HG03571 (cell line): ENCODE results near the gene GASK1A.
"Not testable (repeated sequence)": the region's sequence is repeated elsewhere in the genome, so short reads cannot be mapped to it uniquely, and the experiment has no call there.

Source experiments
- ATAC-seq: cut with Tn5 transposase; IDR thresholded peaks from one replicate; pipeline ENCODE4 v1.9.1; 2021; ENCODE audit not compliant: unreplicated experiment

GASK1A gene

GRCh38 chr3:43055806-43056770 is 77.0 kb downstream of the GASK1A start:
- no peak for ATAC-seq

- no peak for ATAC-seq
These were observed 80.3 kb downstream of the GASK1A start for GRCh38 chr3:43059456-43059855.

- ATAC-seq = no peak
These were observed 82.2 kb downstream of the GASK1A start for GRCh38 chr3:43061101-43061895.

GRCh38 chr3:43062040-43062563 is 83.0 kb downstream of the GASK1A start:
- no peak for ATAC-seq

- ATAC-seq = no peak
These were observed 83.5 kb downstream of the GASK1A start for GRCh38 chr3:43062564-43063040.

GRCh38 chr3:43063114-43063513 is 84.0 kb downstream of the GASK1A start:
- ATAC-seq = no peak

- ATAC-seq = not testable (repeated sequence)
These were observed 91.6 kb downstream of the GASK1A start for GRCh38 chr3:43070670-43071069.

- ATAC-seq = no peak
These were observed 92.3 kb downstream of the GASK1A start for GRCh38 chr3:43071313-43071893.

- ATAC-seq = no peak
These were observed 93.2 kb downstream of the GASK1A start for GRCh38 chr3:43072361-43072760.

- ATAC-seq = no peak
These were observed 94.2 kb downstream of the GASK1A start for GRCh38 chr3:43073116-43073835.

- ATAC-seq = no peak
These were observed 94.7 kb downstream of the GASK1A start for GRCh38 chr3:43073836-43074220.

- ATAC-seq = no peak
These were observed 95.4 kb downstream of the GASK1A start for GRCh38 chr3:43074482-43074881.

GRCh38 chr3:43074901-43075689 is 96.0 kb downstream of the GASK1A start:
- no peak for ATAC-seq

- no peak for ATAC-seq
These were observed 97.0 kb downstream of the GASK1A start for GRCh38 chr3:43075904-43076661.

GRCh38 chr3:43076857-43077256 is 97.7 kb downstream of the GASK1A start:
- no peak for ATAC-seq

GRCh38 chr3:43077261-43077660 is 98.2 kb downstream of the GASK1A start:
- ATAC-seq = no peak

GRCh38 chr3:43077707-43078106 is 98.6 kb downstream of the GASK1A start:
- ATAC-seq = no peak

- ATAC-seq = no peak
These were observed 100.6 kb downstream of the GASK1A start for GRCh38 chr3:43079536-43080332.
